22Rv1 (cell line): Measurements from ENCODE around the gene FRAT2.

Experiments used
- ZFX ChIP-seq: fragments of 450-650 bp; IDR thresholded peaks from 2 replicates; pipeline ENCODE4 v1.6.1; 2017; ENCODE audit warnings: antibody characterized with exemption, borderline replicate concordance
- TF ChIP-seq, protein P1 (sequence below): fragments of 450-650 bp; IDR thresholded peaks from 2 replicates; pipeline ENCODE4 v1.5.1; 2017; ENCODE audit warnings: mild to moderate bottlenecking

DNA sequence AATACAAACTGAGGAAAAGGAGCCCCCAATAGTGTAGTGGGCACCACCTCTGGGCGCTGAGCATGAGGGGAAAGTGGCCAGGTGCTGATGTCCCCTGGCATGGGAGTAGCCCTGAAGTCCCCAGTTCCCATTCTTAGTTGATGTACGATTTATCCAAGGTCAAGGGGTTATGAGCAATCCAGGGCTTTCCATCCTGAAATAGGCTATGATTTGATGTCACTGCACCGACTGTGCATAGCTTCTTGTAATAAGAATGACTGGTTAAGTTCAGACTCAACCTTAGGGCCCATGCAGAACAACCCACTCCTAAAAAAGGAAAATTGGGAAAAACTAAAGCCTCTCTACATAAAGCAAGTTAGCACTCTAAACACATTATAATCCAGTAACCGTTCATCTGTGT is 11.0 kb downstream of the FRAT2 start:
- TF ChIP-seq, protein P1, sequence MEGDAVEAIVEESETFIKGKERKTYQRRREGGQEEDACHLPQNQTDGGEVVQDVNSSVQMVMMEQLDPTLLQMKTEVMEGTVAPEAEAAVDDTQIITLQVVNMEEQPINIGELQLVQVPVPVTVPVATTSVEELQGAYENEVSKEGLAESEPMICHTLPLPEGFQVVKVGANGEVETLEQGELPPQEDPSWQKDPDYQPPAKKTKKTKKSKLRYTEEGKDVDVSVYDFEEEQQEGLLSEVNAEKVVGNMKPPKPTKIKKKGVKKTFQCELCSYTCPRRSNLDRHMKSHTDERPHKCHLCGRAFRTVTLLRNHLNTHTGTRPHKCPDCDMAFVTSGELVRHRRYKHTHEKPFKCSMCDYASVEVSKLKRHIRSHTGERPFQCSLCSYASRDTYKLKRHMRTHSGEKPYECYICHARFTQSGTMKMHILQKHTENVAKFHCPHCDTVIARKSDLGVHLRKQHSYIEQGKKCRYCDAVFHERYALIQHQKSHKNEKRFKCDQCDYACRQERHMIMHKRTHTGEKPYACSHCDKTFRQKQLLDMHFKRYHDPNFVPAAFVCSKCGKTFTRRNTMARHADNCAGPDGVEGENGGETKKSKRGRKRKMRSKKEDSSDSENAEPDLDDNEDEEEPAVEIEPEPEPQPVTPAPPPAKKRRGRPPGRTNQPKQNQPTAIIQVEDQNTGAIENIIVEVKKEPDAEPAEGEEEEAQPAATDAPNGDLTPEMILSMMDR, result no peak
- TF ChIP-seq ZFX, result no peak
